Progenitor cell of endocrine pancreas (in vitro differentiated cells): Measurements from ENCODE around the gene KRT40. TPM values are rescaled to one million over a fixed set of nuclear protein-coding genes. Genes with fewer than 3 reads are reported as not detected.
A peak's percentile ranks its signal among the peaks of the same experiment; 100 is the strongest.

ENCODE experiments used
- DNase-seq: peaks from one replicate; pipeline ENCODE4 v3.0.0; 2021; ENCODE audit warnings: low spot score; ENCODE audit not compliant: unreplicated experiment
- H3K27ac Mint-ChIP-seq: 2 replicates; pipeline ENCODE4 v1.8.0; 2021; ENCODE audit warnings: mild to moderate bottlenecking, moderate library complexity, mixed read lengths
- H3K27me3 Mint-ChIP-seq: 2 replicates; pipeline ENCODE4 v1.8.0; 2021; ENCODE audit warnings: mixed read lengths
- H3K36me3 Mint-ChIP-seq: 2 replicates; pipeline ENCODE4 v1.8.0; 2022; ENCODE audit warnings: mixed read lengths; ENCODE audit not compliant: insufficient read depth
- H3K4me1 Mint-ChIP-seq: 2 replicates; pipeline ENCODE4 v1.8.0; 2021; ENCODE audit warnings: low read depth, mixed read lengths
- H3K4me3 Mint-ChIP-seq: 2 replicates; pipeline ENCODE4 v1.8.0; 2021; ENCODE audit warnings: low read depth, mild to moderate bottlenecking, moderate library complexity, mixed read lengths
- H3K9me3 Mint-ChIP-seq: 2 replicates; pipeline ENCODE4 v1.8.0; 2021; ENCODE audit warnings: low read depth, mixed read lengths
- CTCF ChIP-seq: fragments of 200-600 bp; sonication (generic); IDR thresholded peaks from one replicate; pipeline ENCODE4 v1.5.0; 2021; ENCODE audit warnings: antibody characterized with exemption, mild to moderate bottlenecking; ENCODE audit not compliant: unreplicated experiment
- total RNA-seq: library from RNA; stranded (reverse); gene quantifications from 2 replicates; pipeline ENCODE4 v1.2.1, GENCODE V29; 2021

KRT40 gene
- total RNA-seq, 1 donor from 2014 or later = not detected

- H3K9me3 Mint-ChIP-seq = no peaks in the 10 kb centered on the region
- peak overlapping the region; percentile 54 for H3K27ac Mint-ChIP-seq
- no peak overlapping the region for H3K4me3 Mint-ChIP-seq
- no peaks in the 10 kb centered on the region for H3K36me3 Mint-ChIP-seq
- peaks cover 24% of the 10 kb centered on the region for H3K4me1 Mint-ChIP-seq
- no peak for TF ChIP-seq CTCF
- H3K27me3 Mint-ChIP-seq = no peaks in the 10 kb centered on the region
- DNase-seq = no peak
Observed at GRCh38 chr17:40936437-40936971, 47.6 kb downstream of the KRT40 start.

- Mint-ChIP-seq H3K27ac (no peak overlapping the region), H3K4me1 (peaks cover 24% of the 10 kb centered on the region), H3K36me3 (no peaks in the 10 kb centered on the region), H3K27me3 (no peaks in the 10 kb centered on the region), H3K4me3 (peak overlapping the region; percentile 35), H3K9me3 (no peaks in the 10 kb centered on the region)
- DNase-seq = no peak
- no peak for TF ChIP-seq CTCF
Observed at GRCh38 chr17:40935624-40936023, 48.5 kb downstream of the KRT40 start.

GRCh38 chr17:40932608-40933007 lies 51.5 kb downstream of the KRT40 start:
- H3K36me3 Mint-ChIP-seq = no peaks in the 10 kb centered on the region
- TF ChIP-seq CTCF = no peak
- no peaks in the 10 kb centered on the region for H3K9me3 Mint-ChIP-seq
- H3K27me3 Mint-ChIP-seq = no peaks in the 10 kb centered on the region
- no peak overlapping the region for H3K4me3 Mint-ChIP-seq
- DNase-seq = no peak
- no peak overlapping the region for H3K27ac Mint-ChIP-seq
- peaks cover 14% of the 10 kb centered on the region for H3K4me1 Mint-ChIP-seq

GRCh38 chr17:40931311-40931710 lies 52.8 kb downstream of the KRT40 start:
- Mint-ChIP-seq H3K27me3 (peaks cover 5% of the 10 kb centered on the region), H3K4me3 (no peak overlapping the region), H3K36me3 (no peaks in the 10 kb centered on the region), H3K9me3 (no peaks in the 10 kb centered on the region), H3K27ac (no peak overlapping the region), H3K4me1 (peaks cover 4% of the 10 kb centered on the region)
- TF ChIP-seq CTCF = no peak
- DNase-seq = no peak

Other genes with a start within 250 kb of the KRT40 start
- gene KRT25, start 229.0 kb downstream of the KRT40 start, total RNA-seq = not detected in 2 replicates
- gene KRT26, start 212.1 kb downstream of the KRT40 start, total RNA-seq = not detected in 2 replicates
- gene KRT27, start 201.8 kb downstream of the KRT40 start, total RNA-seq = not detected in 2 replicates
- gene KRT28, start 184.4 kb downstream of the KRT40 start, total RNA-seq = not detected in 2 replicates
- 33.1 and 37.5 TPM in 2 replicates for gene KRT10, start 161.7 kb downstream of the KRT40 start, total RNA-seq
- gene KRT12, start 117.1 kb downstream of the KRT40 start, total RNA-seq = not detected in 2 replicates
- gene KRT20, start 99.1 kb downstream of the KRT40 start, total RNA-seq = not detected in 2 replicates
- 2.1 and 3.8 TPM in 2 replicates for gene KRT23, start 46.7 kb downstream of the KRT40 start, total RNA-seq
- not detected in 2 replicates for gene KRT39, start 17.4 kb downstream of the KRT40 start, total RNA-seq
- gene KRTAP3-3, start 9.8 kb upstream of the KRT40 start, total RNA-seq = not detected in 2 replicates
- not detected in 2 replicates for gene KRTAP3-2, start 15.6 kb upstream of the KRT40 start, total RNA-seq
- not detected in 2 replicates for gene KRTAP3-1, start 24.8 kb upstream of the KRT40 start, total RNA-seq
- not detected in 2 replicates for gene KRTAP1-5, start 42.9 kb upstream of the KRT40 start, total RNA-seq
- not detected in 2 replicates for gene KRTAP1-4, start 45.9 kb upstream of the KRT40 start, total RNA-seq
- not detected in 2 replicates for gene KRTAP1-3, start 50.5 kb upstream of the KRT40 start, total RNA-seq
- not detected in 2 replicates for gene KRTAP1-1, start 57.1 kb upstream of the KRT40 start, total RNA-seq
- not detected in 2 replicates for gene KRTAP2-1, start 63.0 kb upstream of the KRT40 start, total RNA-seq
- not detected in 2 replicates for gene KRTAP2-2, start 70.9 kb upstream of the KRT40 start, total RNA-seq
- not detected in 2 replicates for gene KRTAP2-3, start 75.8 kb upstream of the KRT40 start, total RNA-seq
- not detected in 2 replicates for gene KRTAP2-4, start 81.6 kb upstream of the KRT40 start, total RNA-seq
- gene KRTAP4-7, start 99.8 kb upstream of the KRT40 start, total RNA-seq = not detected in 2 replicates
- not detected in 2 replicates for gene KRTAP4-8, start 113.8 kb upstream of the KRT40 start, total RNA-seq
- gene KRTAP4-16, start 117.9 kb upstream of the KRT40 start, total RNA-seq = not detected in 2 replicates
- not detected in 2 replicates for gene KRTAP4-9, start 121.1 kb upstream of the KRT40 start, total RNA-seq
- not detected in 2 replicates for gene KRTAP4-11, start 134.0 kb upstream of the KRT40 start, total RNA-seq
- not detected in 2 replicates for gene KRTAP4-12, start 139.9 kb upstream of the KRT40 start, total RNA-seq
- not detected in 2 replicates for gene KRTAP4-6, start 156.2 kb upstream of the KRT40 start, total RNA-seq
- gene KRTAP4-5, start 165.5 kb upstream of the KRT40 start, total RNA-seq = not detected in 2 replicates
- gene KRTAP4-4, start 176.4 kb upstream of the KRT40 start, total RNA-seq = not detected in 2 replicates
- not detected in 2 replicates for gene KRTAP4-3, start 183.9 kb upstream of the KRT40 start, total RNA-seq
- not detected in 2 replicates for gene KRTAP4-2, start 193.9 kb upstream of the KRT40 start, total RNA-seq
- not detected in 2 replicates for gene KRTAP4-1, start 200.6 kb upstream of the KRT40 start, total RNA-seq
- gene KRTAP9-1, start 205.6 kb upstream of the KRT40 start, total RNA-seq = not detected in 2 replicates
- gene KRTAP9-2, start 242.3 kb upstream of the KRT40 start, total RNA-seq = not detected in 2 replicates
- gene KRTAP9-3, start 248.1 kb upstream of the KRT40 start, total RNA-seq = not detected in 2 replicates